Iris pigment epithelial cell (primary cell): Measurements from ENCODE around the gene TENM4.
"Not testable (repeated sequence)": the region's sequence is repeated elsewhere in the genome, so short reads cannot be mapped to it uniquely, and the experiment has no call there.

Source experiments
- DNase-seq: peaks from one replicate; pipeline ENCODE4 v3.0.0-alpha.2; 2011; ENCODE audit warnings: low read depth

TENM4 gene

GRCh38 chr11:78845496-78845895 is 595.3 kb downstream of the TENM4 start:
- no peak for DNase-seq

- no peak for DNase-seq
Observed at GRCh38 chr11:78841456-78842060, 599.3 kb downstream of the TENM4 start.

DNA sequence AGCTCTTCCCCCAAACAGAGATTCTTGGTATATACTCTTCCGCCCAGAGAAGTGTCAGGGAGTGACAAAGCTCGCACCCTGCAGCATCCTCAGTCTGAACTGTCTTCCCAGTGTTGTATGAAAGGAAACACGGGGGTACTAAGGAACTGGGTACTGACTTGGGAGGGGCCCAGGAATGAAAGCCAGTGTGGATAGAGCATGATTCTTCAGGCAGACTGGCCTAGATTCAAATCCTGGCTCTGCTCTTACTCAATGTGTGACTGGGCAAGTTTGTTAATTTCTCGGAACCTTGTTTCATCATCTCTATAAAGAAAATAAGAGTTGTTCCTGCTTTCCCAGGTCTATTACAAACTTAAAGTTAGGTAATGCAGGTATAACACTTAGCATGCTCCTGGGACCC is 600.2 kb downstream of the TENM4 start:
- peak; percentile 25 for DNase-seq

DNA sequence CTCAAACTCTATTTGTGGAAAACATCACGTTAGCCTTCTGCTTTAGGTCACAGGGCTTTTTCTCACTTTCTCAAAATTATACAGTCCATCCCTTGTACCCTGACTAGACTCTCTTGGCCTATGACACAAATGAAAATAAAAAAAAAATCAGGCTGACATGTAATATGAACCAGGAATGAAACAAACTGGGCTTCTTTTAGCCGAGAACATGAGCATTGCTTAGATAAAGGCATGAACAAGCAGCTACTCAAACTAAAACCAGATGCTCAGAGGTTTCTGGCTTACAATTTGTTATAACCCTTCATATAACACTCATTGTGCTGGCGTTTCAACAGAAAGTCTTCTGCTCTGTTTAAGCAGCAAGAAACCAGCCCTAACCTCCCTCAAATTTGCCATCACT is 600.6 kb downstream of the TENM4 start:
- DNase-seq, result peak; percentile 23

- DNase-seq, result no peak
Observed at GRCh38 chr11:78838417-78838816, 602.4 kb downstream of the TENM4 start.

DNA sequence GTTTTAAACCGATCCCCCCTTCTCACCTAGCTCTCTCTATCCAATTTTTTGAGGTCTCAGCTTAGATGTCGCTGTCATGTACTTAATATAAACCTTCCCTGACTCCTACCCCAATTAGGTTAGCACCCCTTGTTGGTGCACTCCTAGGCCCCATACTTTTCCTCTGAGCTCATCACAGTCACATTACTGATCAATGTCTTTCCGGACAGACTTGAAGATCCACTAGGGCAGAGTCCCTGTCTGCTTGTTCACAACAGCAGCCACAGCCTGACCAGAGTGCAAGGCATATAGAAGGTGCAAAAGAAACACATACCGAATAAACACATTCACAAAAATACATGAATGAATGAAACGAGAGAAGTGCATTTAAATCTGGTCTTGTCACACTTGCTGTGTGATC is 605.2 kb downstream of the TENM4 start:
- DNase-seq, result no peak

DNA sequence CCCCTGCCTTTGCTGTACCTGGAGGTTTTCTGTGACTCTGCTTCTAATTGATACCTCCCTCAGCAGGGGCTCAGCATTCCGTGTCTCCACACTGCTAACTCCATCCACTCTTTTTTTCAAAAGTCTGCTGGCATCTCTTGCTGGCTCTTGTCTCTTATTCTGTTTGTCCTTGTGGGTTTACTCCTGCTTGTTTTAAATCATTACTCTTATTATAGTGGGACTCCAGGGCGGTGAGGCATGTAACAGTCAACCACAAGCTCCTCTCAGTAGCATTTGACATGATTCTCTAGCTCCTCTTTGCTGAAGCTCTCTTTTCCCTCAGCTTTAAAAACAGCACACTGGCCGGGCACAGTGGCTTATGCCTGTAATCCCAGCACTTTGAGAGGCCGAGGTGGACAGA is 605.9 kb downstream of the TENM4 start:
- DNase-seq, result no peak

DNA sequence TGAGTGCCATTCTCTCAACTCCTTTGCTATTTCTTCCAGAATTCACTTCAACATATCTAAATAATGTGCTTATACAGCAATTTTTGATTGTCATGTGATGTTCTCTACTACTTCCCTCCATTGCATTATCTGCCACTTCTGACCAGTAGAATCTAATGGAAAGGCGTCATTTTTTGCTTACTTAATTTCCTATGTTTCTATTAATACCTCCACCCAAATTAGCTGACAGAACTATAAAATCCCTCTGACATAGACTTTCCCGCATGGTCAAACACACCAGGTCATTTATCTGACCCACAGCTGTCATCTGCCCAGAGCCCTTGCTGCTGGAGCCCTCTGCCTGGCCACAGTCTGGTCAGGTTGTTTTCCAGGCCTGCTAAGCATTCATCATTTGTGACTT is 607.6 kb downstream of the TENM4 start:
- no peak for DNase-seq

GRCh38 chr11:78832226-78832947 is 608.4 kb downstream of the TENM4 start:
- no peak for DNase-seq

DNA sequence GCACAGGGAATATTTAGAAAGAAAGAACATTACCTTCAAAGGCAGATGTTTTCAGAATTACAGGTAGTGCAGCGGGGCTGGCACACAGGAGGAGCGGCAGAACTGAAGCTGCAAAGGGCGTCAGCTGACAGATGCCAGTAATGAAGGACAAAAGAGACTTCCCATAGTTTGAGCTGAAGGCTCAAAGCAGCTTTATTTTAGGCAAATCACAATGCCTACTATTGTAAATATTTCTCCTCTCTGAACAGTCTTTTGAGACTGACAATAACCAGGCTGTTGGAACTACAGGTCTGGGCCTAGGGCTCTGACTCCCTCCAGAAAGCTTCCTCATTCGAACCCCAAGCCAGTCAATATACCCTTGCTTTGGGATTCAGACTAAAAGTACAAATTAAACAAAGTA is 609.3 kb downstream of the TENM4 start:
- DNase-seq, result no peak

GRCh38 chr11:78830277-78830819 is 610.5 kb downstream of the TENM4 start:
- DNase-seq, result no peak

DNA sequence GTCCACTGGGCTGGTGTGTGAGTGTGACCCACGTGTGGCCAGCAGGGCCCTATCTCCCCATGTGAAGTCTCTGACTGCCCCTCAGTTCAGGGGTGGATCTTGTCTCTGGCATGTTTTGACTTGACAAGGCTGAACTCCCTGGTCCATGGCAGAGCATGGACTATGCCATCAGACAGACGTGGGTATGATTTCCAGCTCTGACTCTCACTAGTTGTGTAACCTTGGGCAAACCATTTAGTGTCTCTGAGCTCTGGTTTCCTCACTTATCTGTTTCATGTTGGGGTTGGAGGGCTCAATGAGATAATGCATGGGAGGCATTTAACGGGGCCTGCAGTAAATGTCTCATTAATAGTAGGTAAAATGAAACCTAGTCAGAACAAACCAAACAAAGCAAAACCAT is 611.7 kb downstream of the TENM4 start:
- DNase-seq, result no peak

DNA sequence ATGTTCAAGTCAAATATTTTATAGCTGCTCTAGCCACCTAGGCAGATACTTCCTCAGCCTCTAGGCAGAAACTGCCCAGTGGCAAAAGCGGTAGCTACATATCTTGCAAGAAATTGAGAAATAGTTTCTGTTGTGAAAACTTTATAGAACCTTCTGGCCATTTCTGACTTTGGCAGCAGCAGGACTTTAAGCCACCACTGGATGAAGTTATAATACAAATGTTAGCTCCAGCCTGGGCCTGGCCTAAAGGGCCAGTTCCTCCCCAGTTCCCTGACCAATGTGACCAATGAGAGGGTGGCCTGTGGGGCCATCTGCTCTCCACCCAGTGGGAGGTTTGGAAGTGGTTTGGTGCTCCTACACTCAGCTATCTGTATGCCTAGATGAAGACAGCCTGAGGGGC is 612.2 kb downstream of the TENM4 start:
- DNase-seq, result no peak

DNA sequence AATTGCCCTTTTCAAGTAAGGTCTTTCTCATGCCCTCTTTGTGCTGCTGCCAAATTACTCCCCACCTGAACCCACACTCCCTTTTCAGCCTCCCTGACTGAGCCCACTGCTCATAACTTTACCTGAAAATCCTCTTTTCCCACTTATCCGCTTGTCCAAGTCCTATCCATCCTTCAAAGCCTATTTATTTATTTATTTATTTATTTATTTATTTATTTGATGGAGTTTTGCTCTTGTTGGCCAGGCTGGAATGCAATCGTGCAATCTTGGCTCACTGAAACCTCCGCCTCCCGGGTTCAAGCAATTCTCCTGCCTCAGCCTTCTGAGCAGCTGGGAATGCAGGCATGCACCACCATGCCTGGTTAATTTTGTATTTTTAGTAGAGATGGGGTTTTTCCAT is 613.5 kb downstream of the TENM4 start:
- not testable (repeated sequence) for DNase-seq

GRCh38 chr11:78825591-78826020 is 615.2 kb downstream of the TENM4 start:
- no peak for DNase-seq

- no peak for DNase-seq
Observed at GRCh38 chr11:78823588-78823987, 617.2 kb downstream of the TENM4 start.

GRCh38 chr11:78822931-78823423 is 617.9 kb downstream of the TENM4 start:
- DNase-seq, result no peak

DNA sequence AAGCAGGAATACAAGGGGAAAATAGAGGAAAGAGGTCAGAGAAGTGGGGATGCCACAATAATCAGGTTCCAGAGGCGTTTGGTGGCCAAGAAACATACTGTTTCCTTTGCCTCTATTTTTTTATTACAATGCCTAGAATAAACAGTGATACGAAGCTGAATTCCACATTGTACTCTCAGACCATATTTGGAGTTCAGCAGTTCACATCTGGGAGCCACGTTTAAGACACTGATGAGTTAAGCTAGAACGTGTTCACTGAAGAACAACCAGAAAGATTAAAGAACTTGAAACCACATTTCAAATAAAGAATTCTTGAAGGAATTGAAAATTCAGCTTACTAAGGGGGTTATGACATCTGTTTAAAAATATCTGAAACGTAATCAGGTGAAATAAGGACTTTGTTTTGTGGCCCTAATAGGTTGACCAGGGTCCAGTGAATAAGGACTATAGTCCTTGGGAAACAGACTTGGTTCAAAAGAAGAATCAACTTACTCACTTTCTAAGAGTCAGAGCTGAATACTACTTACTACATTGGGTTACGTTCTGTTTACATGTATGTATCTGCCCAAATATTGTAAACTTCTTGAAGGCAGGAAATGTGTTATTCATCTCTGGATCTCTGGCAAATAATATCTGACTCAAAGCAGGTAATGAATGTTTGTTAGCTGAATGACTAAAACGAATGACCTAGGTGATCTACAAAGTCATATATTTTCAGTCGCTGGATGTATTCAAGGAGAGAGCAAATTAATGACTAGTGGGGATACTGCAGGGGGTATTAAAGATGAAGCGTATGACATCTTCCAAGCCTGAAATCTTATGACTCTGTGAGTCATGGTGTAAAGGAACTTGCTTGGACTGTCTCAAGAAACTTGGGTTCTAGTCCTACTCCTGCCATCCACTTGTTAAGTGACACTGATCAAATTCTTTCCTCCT is 619.2 kb downstream of the TENM4 start:
- DNase-seq, result no peak

DNA sequence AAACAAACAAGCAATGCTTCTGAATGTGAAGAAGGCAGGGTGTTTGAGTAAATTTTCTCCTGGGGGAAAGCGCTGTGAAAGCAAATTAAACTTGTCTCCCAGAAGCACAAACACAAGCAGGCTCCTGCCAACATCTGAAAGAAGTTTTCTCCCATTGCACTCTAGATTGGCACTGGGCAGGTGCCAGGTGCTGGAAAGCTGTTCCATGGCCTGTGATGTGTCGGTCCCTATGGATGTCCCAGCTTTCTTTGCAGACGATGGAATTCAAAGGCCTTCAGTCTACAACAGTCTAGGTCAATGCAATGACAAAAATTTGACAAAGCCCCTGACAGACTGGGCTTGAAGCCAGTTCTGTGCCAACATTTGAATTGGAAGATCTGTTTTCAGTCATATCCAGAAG is 620.1 kb downstream of the TENM4 start:
- DNase-seq, result no peak

DNA sequence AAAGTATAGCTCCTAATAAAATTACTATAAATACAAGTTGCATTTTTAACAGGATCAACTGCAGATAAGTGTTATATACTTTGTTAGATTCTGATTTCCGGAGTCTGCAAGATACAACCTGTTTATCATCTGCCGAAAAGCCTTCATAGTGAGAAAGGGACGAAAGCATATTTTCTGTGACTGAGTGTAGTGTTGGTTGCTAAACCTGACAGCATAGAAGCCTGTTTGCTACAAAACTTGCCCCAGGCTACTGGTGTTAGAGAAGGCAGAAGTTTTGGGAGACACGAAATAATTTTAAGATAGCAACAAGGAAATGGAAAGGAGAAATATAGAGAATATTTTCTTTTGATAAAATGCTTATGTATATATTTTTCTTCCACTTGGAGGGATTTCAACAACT is 622.6 kb downstream of the TENM4 start:
- DNase-seq, result no peak

DNA sequence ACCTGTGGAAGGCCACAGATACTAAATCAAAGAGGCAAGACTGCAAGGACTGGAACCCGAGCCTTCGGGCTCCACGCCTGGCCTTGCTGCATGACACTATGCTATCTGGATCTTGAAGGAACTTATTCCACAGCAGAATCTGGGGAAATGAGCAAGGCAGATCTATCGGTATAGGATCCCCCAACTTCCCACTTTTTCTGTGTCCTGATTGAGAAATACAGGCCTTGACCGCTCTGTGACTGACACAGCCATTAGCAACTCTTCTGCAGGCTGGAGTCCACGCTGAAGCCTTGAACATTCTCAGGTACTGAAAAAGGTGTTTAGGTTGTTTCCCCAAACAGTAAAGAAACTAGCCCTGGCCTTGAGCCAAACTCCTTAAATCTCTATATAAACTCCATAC is 625.0 kb downstream of the TENM4 start:
- no peak for DNase-seq

DNA sequence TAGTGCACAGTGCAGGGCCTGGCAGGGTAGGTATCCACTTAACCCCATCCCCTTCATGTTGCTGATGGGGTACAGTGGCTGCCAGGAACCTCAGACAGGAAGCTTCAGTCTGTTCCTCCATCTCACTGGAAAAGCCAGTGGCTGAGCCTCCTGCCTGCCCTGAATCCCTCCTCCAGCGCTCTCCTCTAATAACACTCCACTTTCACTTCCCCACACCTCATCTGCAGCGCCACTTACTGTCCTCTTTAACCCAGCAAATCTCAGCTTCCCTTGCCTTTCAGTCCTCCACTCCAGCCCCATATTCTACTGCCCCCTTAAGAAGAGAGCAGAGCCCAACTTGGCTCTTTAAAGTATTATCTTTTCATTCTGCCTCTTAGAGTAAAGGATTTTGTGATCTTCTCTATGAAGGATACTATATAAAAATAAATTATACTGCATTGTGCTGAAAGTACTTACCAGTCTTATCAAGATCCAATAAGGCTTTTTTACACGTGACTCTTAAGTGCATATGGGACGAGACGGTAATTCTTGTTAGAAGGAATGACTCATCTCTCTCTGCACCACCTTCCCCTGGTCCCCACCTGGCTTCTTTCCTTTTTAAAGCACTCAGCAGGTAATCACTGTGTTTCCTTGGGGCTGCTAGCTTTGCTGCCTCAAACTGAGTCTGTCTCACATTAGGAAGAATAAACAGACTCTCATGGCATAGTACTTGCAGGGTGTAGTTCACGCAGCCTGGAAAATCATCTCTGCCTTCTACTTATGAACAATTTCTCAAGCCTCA is 628.1 kb downstream of the TENM4 start:
- DNase-seq, result no peak
